ENCODE results near the gene C17orf75.
"Not testable (repeated sequence)": the region's sequence is repeated elsewhere in the genome, so short reads cannot be mapped to it uniquely, and the experiment has no call there.

C17orf75 gene

GRCh38 chr17:32342603-32343325, 791 bp upstream of the C17orf75 start:
- no peak for DNase-seq

GRCh38 chr17:32341141-32341856, 674 bp downstream of the C17orf75 start:
- DNase-seq = peak; percentile 54

- no peak for DNase-seq
These were observed 6.3 kb downstream of the C17orf75 start for GRCh38 chr17:32335687-32336086.

- DNase-seq = no peak
These were observed 6.9 kb downstream of the C17orf75 start for GRCh38 chr17:32335046-32335445.

GRCh38 chr17:32333187-32333586, 8.8 kb downstream of the C17orf75 start:
- DNase-seq = no peak

- DNase-seq = no peak
These were observed 10.5 kb downstream of the C17orf75 start for GRCh38 chr17:32331243-32332040.

- DNase-seq = no peak
These were observed 11.8 kb downstream of the C17orf75 start for GRCh38 chr17:32330147-32330546.

- DNase-seq = no peak
These were observed 14.1 kb downstream of the C17orf75 start for GRCh38 chr17:32327911-32328310.

GRCh38 chr17:32323811-32324491, 18.0 kb downstream of the C17orf75 start:
- DNase-seq = peak; percentile 20

- no peak for DNase-seq
These were observed 18.9 kb downstream of the C17orf75 start for GRCh38 chr17:32323046-32323445.

- no peak for DNase-seq
These were observed 21.1 kb downstream of the C17orf75 start for GRCh38 chr17:32320847-32321246.

- not testable (repeated sequence) for DNase-seq
These were observed 21.9 kb downstream of the C17orf75 start for GRCh38 chr17:32320080-32320479.

- peak; percentile 83 for DNase-seq
These were observed 22.4 kb downstream of the C17orf75 start for GRCh38 chr17:32319548-32319905.

GRCh38 chr17:32318071-32318470, 23.9 kb downstream of the C17orf75 start:
- no peak for DNase-seq

GRCh38 chr17:32317353-32317752, 24.6 kb downstream of the C17orf75 start:
- no peak for DNase-seq

GRCh38 chr17:32316653-32317052, 25.3 kb downstream of the C17orf75 start:
- DNase-seq = not testable (repeated sequence)

- no peak for DNase-seq
These were observed 26.8 kb downstream of the C17orf75 start for GRCh38 chr17:32315171-32315570.

GRCh38 chr17:32314636-32315035, 27.3 kb downstream of the C17orf75 start:
- no peak for DNase-seq

- no peak for DNase-seq
These were observed 30.9 kb downstream of the C17orf75 start for GRCh38 chr17:32311028-32311536.

GRCh38 chr17:32307658-32308057, 34.3 kb downstream of the C17orf75 start:
- DNase-seq = no peak

GRCh38 chr17:32305049-32305448, 36.9 kb downstream of the C17orf75 start:
- no peak for DNase-seq

GRCh38 chr17:32303781-32304288, 38.1 kb downstream of the C17orf75 start:
- DNase-seq = no peak

Measured in stimulated activated CD4-positive, alpha-beta T cell treated with anti-CD3 and anti-CD28 coated beads, Interleukin-4, amount 100 ng/mL, for 24 hours (primary cell).